BLaER1 treated with 17β-estradiol and CSF1 and Interleukin-3, amounts not matched to agents 10 nM and 100 nM (cell line): Measurements from ENCODE around the gene PDE1A.
A peak's percentile ranks its signal among the peaks of the same experiment; 100 is the strongest.

Source experiments
- H3K27ac ChIP-seq, 11 experiments: shearing (Covaris generic); formaldehyde crosslinking; 2 replicates each; pipeline ENCODE4 v1.8.1; 2022
- H3K27me3 ChIP-seq, 11 experiments: shearing (Covaris generic); formaldehyde crosslinking; 2 replicates each; pipeline ENCODE4 v1.8.1; 2022
- H3K36me3 ChIP-seq, 11 experiments: shearing (Covaris generic); formaldehyde crosslinking; 2 replicates each; pipeline ENCODE4 v1.8.1; 2022
- H3K4me1 ChIP-seq, 10 experiments: shearing (Covaris generic); formaldehyde crosslinking; 2 replicates each; pipeline ENCODE4 v1.8.1; 2022
- H3K4me2 ChIP-seq, 11 experiments: shearing (Covaris generic); formaldehyde crosslinking; 2 replicates each; pipeline ENCODE4 v1.8.1; 2022
- H3K4me3 ChIP-seq, 10 experiments: shearing (Covaris generic); formaldehyde crosslinking; 2 replicates each; pipeline ENCODE4 v1.8.1; 2022
- H3K9ac ChIP-seq, 11 experiments: shearing (Covaris generic); formaldehyde crosslinking; 2 replicates each; pipeline ENCODE4 v1.8.1; 2022
- H3K9me3 ChIP-seq, 11 experiments: shearing (Covaris generic); formaldehyde crosslinking; replicated peaks in 1 of 11; 2 replicates each; pipeline ENCODE4 v1.8.1; 2022
- H4K20me1 ChIP-seq, 11 experiments: shearing (Covaris generic); formaldehyde crosslinking; 2 replicates each; pipeline ENCODE4 v1.8.1; 2022
- Cebpa-rat ChIP-seq, 11 experiments: shearing (Covaris generic); IDR thresholded peaks; 2 replicates each; pipeline ENCODE4 v1.8.1; 2022

PDE1A gene

GRCh38 chr2:182366628-182367027 lies 60.2 kb downstream of the PDE1A start:
- Histone ChIP-seq H3K9ac (no peak overlapping the region), H3K4me1 (no peaks in the 10 kb centered on the region), H3K36me3 (no peaks in the 10 kb centered on the region), H3K4me2 (no peak overlapping the region), H3K4me3 (no peak overlapping the region), H4K20me1 (no peaks in the 10 kb centered on the region), H3K27ac (no peak overlapping the region), H3K27me3 (no peaks in the 10 kb centered on the region), H3K9me3 (no peaks in the 10 kb centered on the region)
- no peak for TF ChIP-seq Cebpa-rat (IDR thresholded peaks at IDR 0.05)

GRCh38 chr2:182365855-182366254 lies 61.0 kb downstream of the PDE1A start:
- Histone ChIP-seq H3K9ac (no peak overlapping the region), H3K4me3 (no peak overlapping the region), H3K4me1 (no peaks in the 10 kb centered on the region), H3K36me3 (no peaks in the 10 kb centered on the region), H3K9me3 (no peaks in the 10 kb centered on the region), H3K27ac (no peak overlapping the region), H3K27me3 (no peaks in the 10 kb centered on the region), H4K20me1 (no peaks in the 10 kb centered on the region), H3K4me2 (no peak overlapping the region)
- no peak for TF ChIP-seq Cebpa-rat (IDR thresholded peaks at IDR 0.05)

GRCh38 chr2:182361477-182361876 lies 65.4 kb downstream of the PDE1A start:
- Histone ChIP-seq H4K20me1 (no peaks in the 10 kb centered on the region), H3K27me3 (no peaks in the 10 kb centered on the region), H3K9me3 (no peaks in the 10 kb centered on the region), H3K36me3 (no peaks in the 10 kb centered on the region), H3K4me2 (no peak overlapping the region), H3K9ac (no peak overlapping the region), H3K4me3 (no peak overlapping the region), H3K4me1 (no peaks in the 10 kb centered on the region), H3K27ac (no peak overlapping the region)
- TF ChIP-seq Cebpa-rat (IDR thresholded peaks at IDR 0.05) = no peak

GRCh38 chr2:182360663-182361260 lies 66.1 kb downstream of the PDE1A start:
- no peaks in the 10 kb centered on the region for H3K36me3 ChIP-seq
- no peak for TF ChIP-seq Cebpa-rat (IDR thresholded peaks at IDR 0.05)
- no peak overlapping the region for H3K27ac ChIP-seq
- H3K27me3 ChIP-seq = no peaks in the 10 kb centered on the region
- no peaks in the 10 kb centered on the region for H4K20me1 ChIP-seq
- H3K4me3 ChIP-seq = no peak overlapping the region
- no peak overlapping the region for H3K9ac ChIP-seq
- no peak overlapping the region for H3K4me2 ChIP-seq
- no peaks in the 10 kb centered on the region for H3K9me3 ChIP-seq
- no peaks in the 10 kb centered on the region for H3K4me1 ChIP-seq

GRCh38 chr2:182359990-182360662 lies 66.7 kb downstream of the PDE1A start:
- no peak overlapping the region for H3K27ac ChIP-seq
- no peak overlapping the region for H3K4me3 ChIP-seq
- no peaks in the 10 kb centered on the region for H3K36me3 ChIP-seq
- no peaks in the 10 kb centered on the region for H3K9me3 ChIP-seq
- no peak for TF ChIP-seq Cebpa-rat (IDR thresholded peaks at IDR 0.05)
- no peak overlapping the region for H3K4me2 ChIP-seq
- no peaks in the 10 kb centered on the region for H3K4me1 ChIP-seq
- H4K20me1 ChIP-seq = no peaks in the 10 kb centered on the region
- H3K9ac ChIP-seq = no peak overlapping the region
- no peaks in the 10 kb centered on the region for H3K27me3 ChIP-seq

DNA sequence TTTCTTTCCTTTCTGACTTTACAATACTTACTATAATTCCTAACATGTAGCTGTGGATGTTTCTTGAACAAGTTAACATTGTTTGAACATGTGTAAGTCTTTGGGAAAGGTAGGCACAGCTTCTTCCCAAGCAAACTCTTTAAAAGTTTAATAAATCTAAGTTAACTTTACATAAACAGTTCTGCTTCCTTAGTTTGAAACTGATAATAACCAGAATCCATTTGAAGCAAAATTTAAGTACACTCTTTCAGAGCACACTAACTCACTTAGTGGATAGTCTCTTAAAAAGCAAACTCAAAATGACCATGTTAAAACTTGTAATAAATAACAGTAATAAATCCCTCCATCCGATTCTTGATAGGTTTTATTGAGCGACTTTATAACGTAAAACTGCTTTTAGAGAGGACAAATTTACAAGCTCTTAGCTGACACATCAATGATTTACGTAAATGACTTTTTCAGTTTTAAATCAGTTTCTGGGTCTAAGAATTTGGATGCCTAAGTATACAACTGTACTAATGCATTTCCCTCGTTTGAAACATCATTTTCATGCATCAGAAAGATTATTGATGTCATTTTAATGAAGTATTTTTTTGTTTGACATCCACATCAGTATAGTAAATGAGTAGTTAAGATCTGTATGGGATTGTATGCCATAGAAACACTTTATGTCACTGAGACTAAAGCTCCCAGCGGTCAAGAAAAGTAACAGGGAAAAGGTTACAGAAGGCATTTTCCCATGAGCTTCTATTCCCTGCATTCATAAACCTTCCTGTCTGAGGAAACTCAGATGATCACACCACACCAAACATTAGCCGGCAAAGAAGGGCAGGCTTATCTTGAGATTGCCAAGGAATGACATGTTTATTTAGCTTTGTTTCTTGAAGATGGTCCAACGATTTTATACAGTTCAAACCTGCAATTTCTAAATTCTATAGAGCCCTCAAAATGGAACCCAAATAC lies 67.5 kb downstream of the PDE1A start:
- no peaks in the 10 kb centered on the region for H3K4me1 ChIP-seq
- no peak overlapping the region for H3K4me2 ChIP-seq
- no peak overlapping the region for H3K9ac ChIP-seq
- TF ChIP-seq Cebpa-rat (IDR thresholded peaks at IDR 0.05) = no peak
- H3K4me3 ChIP-seq = no peak overlapping the region
- H4K20me1 ChIP-seq = no peaks in the 10 kb centered on the region
- no peaks in the 10 kb centered on the region for H3K9me3 ChIP-seq
- H3K36me3 ChIP-seq = no peaks in the 10 kb centered on the region
- H3K27me3 ChIP-seq = no peaks in the 10 kb centered on the region
- H3K27ac ChIP-seq = no peak overlapping the region

- Histone ChIP-seq H3K4me3 (no peak overlapping the region), H3K36me3 (no peaks in the 10 kb centered on the region), H3K9ac (no peak overlapping the region), H3K27ac (no peak overlapping the region), H3K4me1 (no peaks in the 10 kb centered on the region), H3K9me3 (no peaks in the 10 kb centered on the region), H3K27me3 (no peaks in the 10 kb centered on the region), H4K20me1 (no peaks in the 10 kb centered on the region), H3K4me2 (no peak overlapping the region)
- no peak for TF ChIP-seq Cebpa-rat (IDR thresholded peaks at IDR 0.05)
Observed at GRCh38 chr2:182358601-182359000, 68.2 kb downstream of the PDE1A start.

- no peaks in the 10 kb centered on the region for H3K27me3 ChIP-seq
- H4K20me1 ChIP-seq = no peaks in the 10 kb centered on the region
- no peak overlapping the region for H3K4me2 ChIP-seq
- TF ChIP-seq Cebpa-rat (IDR thresholded peaks at IDR 0.05) = peak in 1 of 11 experiments; percentile 23; a peak in 1 of 22 replicates
- H3K4me1 ChIP-seq = no peaks in the 10 kb centered on the region
- H3K4me3 ChIP-seq = no peak overlapping the region
- no peaks in the 10 kb centered on the region for H3K36me3 ChIP-seq
- H3K9ac ChIP-seq = no peak overlapping the region
- no peak overlapping the region for H3K27ac ChIP-seq
- no peaks in the 10 kb centered on the region for H3K9me3 ChIP-seq
Observed at GRCh38 chr2:182355815-182356214, 71.0 kb downstream of the PDE1A start.

GRCh38 chr2:182351427-182351826 lies 75.4 kb downstream of the PDE1A start:
- Histone ChIP-seq H3K4me1 (no peaks in the 10 kb centered on the region), H4K20me1 (no peaks in the 10 kb centered on the region), H3K4me3 (no peak overlapping the region), H3K36me3 (no peaks in the 10 kb centered on the region), H3K27me3 (no peaks in the 10 kb centered on the region), H3K27ac (no peak overlapping the region), H3K9me3 (no peaks in the 10 kb centered on the region), H3K9ac (no peak overlapping the region), H3K4me2 (no peak overlapping the region)
- TF ChIP-seq Cebpa-rat (IDR thresholded peaks at IDR 0.05) = no peak
